Measurements from ENCODE around the gene RNASEH1. TPM values are rescaled to one million over a fixed set of nuclear protein-coding genes. Genes with fewer than 3 reads are reported as not detected.

RNASEH1 gene
- total and polyA plus RNA-seq, 2 of the 4 experiments (the other 2 are of a cell fraction), result 23.5 to 23.7 TPM

- no peaks in the 10 kb centered on the region for H3K36me3 ChIP-seq (ENCODE audit: control insufficient read depth, insufficient read depth, low read length)
- H3K4me3 ChIP-seq (ENCODE audit: insufficient read depth, low read depth, low read length), result no peak overlapping the region
- no peak overlapping the region for H3K18ac ChIP-seq (ENCODE audit: low read depth, low read length)
- H2BK120ac ChIP-seq (ENCODE audit: low read depth, low read length), result no peak overlapping the region
- no peak overlapping the region for H4K5ac ChIP-seq (ENCODE audit: low read depth, low read length)
- ChIA-PET CTCF (interaction anchor here (0.5 kb wide), 1 partner anchor 124 kb away, joined by 4 read pairs; no protein-coding TSS in a partner anchor), POLR2A (ENCODE audit: unreplicated experiment) (no interaction called here)
- peaks cover 8% of the 10 kb centered on the region for H3K4me1 ChIP-seq (ENCODE audit: control insufficient read depth, insufficient read depth, low read length)
- H3K27me3 ChIP-seq (ENCODE audit: control insufficient read depth, insufficient read depth, low read length), result no peaks in the 10 kb centered on the region
- no TSS peak for BruUV-seq (replicated peaks)
- H3K4me2 ChIP-seq (ENCODE audit: low read depth, low read length), result no peak overlapping the region
- H2BK20ac ChIP-seq (ENCODE audit: low read depth, low read length), result no peak overlapping the region
- intact Hi-C loops (cut with micrococcal nuclease), result no loop called here
- H3K14ac ChIP-seq (replicated peaks; ENCODE audit: low read depth, low read length), result no peak overlapping the region
- ATAC-seq (ENCODE audit: low read depth) (no peak), DNase-seq (no peak)
- H4K91ac ChIP-seq (ENCODE audit: insufficient read depth, low read depth, low read length), result peak overlapping the region; percentile 18; the same call in 1 of the 2 replicates
- H3K9ac ChIP-seq (ENCODE audit: low read depth, low read length), result no peak overlapping the region
- H2AK5ac ChIP-seq (ENCODE audit: low read depth, low read length), result peak overlapping the region; percentile 96; the same call in 1 of the 2 replicates
- peaks cover 0 to 7% of the 10 kb centered on the region in 2 experiments; a peak in 1 of 4 replicates for H3K79me1 ChIP-seq (ENCODE audit: low read depth in 1 of 2, low read length in 2 of 2)
- H3K23ac ChIP-seq (ENCODE audit: low read depth, low read length), result peak overlapping the region; percentile 72
- no peaks in the 10 kb centered on the region for H3K9me3 ChIP-seq (ENCODE audit: control insufficient read depth, insufficient read depth, low read length)
- H3K9me1 ChIP-seq (ENCODE audit: insufficient read depth, low read length), result peaks cover 14% of the 10 kb centered on the region
- H3K27ac ChIP-seq (ENCODE audit: insufficient read depth, low read length), result no peak overlapping the region
- peak overlapping the region; percentile 4 for H2AFZ ChIP-seq (replicated peaks; ENCODE audit: low read length, poor library complexity)
- no peak overlapping the region for H3K56ac ChIP-seq (ENCODE audit: extremely low read depth, insufficient read depth, low read length)
- peak overlapping the region; percentile 60 for H3K4ac ChIP-seq (ENCODE audit: low read depth, low read length)
- no peaks in the 10 kb centered on the region for H4K20me1 ChIP-seq (ENCODE audit: insufficient read depth, low read length)
- H2AK9ac ChIP-seq (replicated peaks; ENCODE audit: low read depth, low read length, poor library complexity), result no peak overlapping the region
- TF ChIP-seq CHD1 (IDR thresholded peaks at IDR 0.05; ENCODE audit: low read depth, low read length), result no peak
- TF ChIP-seq POLR2A (IDR thresholded peaks at IDR 0.05; ENCODE audit: low read depth, low read length), result no peak
- TF ChIP-seq CEBPB (IDR thresholded peaks at IDR 0.05; ENCODE audit: low read depth, low read length), result no peak
- no peak for TF ChIP-seq RFX5 (IDR thresholded peaks at IDR 0.05; ENCODE audit: low read depth, low read length)
- TF ChIP-seq RAD21 (IDR thresholded peaks at IDR 0.05; ENCODE audit: low read length), result no peak
- dilution Hi-C loops (cut with HindIII; ENCODE audit: low sequenced_read_pairs, unreplicated experiment), result no loop called here
- 82% methylated on average over 20 of the region's 40 CpGs; no CpG with 5 or more reads in 1 of the 2 experiments for WGBS, 2 experiments (ENCODE audit: extremely low coverage in 2 of 2, insufficient read length in 1 of 2)
- in situ Hi-C loops (cut with MboI; ENCODE audit: low sequenced_read_pairs), result no loop called here
- no peak overlapping the region for H4K8ac ChIP-seq (ENCODE audit: low read depth in 2 of 2, low read length in 2 of 2)
- peak overlapping the region; percentile 12; the same call in 1 of the 3 replicates for H2BK15ac ChIP-seq (ENCODE audit: low read depth, low read length)
- peak overlapping the region; percentile 88 for H2BK5ac ChIP-seq (ENCODE audit: low read depth, low read length, poor library complexity, severe bottlenecking)
These were observed 30.0 kb downstream of the RNASEH1 start for GRCh38 chr2:3527886-3528785.
